BLaER1 treated with 17β-estradiol and CSF1 and Interleukin-3, amounts not matched to agents 10 nM and 100 nM (cell line): ENCODE results near the gene LRCH1.
A peak's percentile ranks its signal among the peaks of the same experiment; 100 is the strongest.

Experiments
- H3K27ac ChIP-seq, 11 experiments: shearing (Covaris generic); formaldehyde crosslinking; 2 replicates each; pipeline ENCODE4 v1.8.1; 2022
- H3K27me3 ChIP-seq, 11 experiments: shearing (Covaris generic); formaldehyde crosslinking; 2 replicates each; pipeline ENCODE4 v1.8.1; 2022
- H3K36me3 ChIP-seq, 11 experiments: shearing (Covaris generic); formaldehyde crosslinking; 2 replicates each; pipeline ENCODE4 v1.8.1; 2022
- H3K4me1 ChIP-seq, 10 experiments: shearing (Covaris generic); formaldehyde crosslinking; 2 replicates each; pipeline ENCODE4 v1.8.1; 2022
- H3K4me2 ChIP-seq, 11 experiments: shearing (Covaris generic); formaldehyde crosslinking; 2 replicates each; pipeline ENCODE4 v1.8.1; 2022
- H3K4me3 ChIP-seq, 10 experiments: shearing (Covaris generic); formaldehyde crosslinking; 2 replicates each; pipeline ENCODE4 v1.8.1; 2022
- H3K9ac ChIP-seq, 11 experiments: shearing (Covaris generic); formaldehyde crosslinking; 2 replicates each; pipeline ENCODE4 v1.8.1; 2022
- H3K9me3 ChIP-seq, 11 experiments: shearing (Covaris generic); formaldehyde crosslinking; replicated peaks in 1 of 11; 2 replicates each; pipeline ENCODE4 v1.8.1; 2022
- H4K20me1 ChIP-seq, 11 experiments: shearing (Covaris generic); formaldehyde crosslinking; 2 replicates each; pipeline ENCODE4 v1.8.1; 2022
- Cebpa-rat ChIP-seq, 11 experiments: shearing (Covaris generic); IDR thresholded peaks; 2 replicates each; pipeline ENCODE4 v1.8.1; 2022

Gene LRCH1

DNA sequence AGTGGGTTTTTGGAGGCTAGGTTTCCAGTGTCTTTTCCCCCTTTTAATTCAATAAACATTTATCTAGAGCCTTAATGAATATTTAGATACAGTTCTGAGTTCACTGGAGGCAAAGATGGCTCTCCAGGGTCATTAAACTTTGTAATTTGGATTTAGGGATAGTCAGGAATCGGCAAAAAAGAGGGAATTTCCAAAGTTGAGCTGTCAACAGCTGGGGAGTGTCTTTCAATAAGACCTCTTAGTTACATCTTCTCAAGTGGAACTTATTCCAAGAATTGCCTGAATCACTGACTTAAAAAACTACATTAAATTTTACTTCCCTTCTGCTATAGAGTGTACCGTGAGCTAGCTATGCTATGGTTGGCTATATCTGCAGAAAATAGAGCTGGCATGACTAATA lies 2.0 kb downstream of the LRCH1 start:
- H3K27ac ChIP-seq: peak overlapping the region; percentile 75 to 95 (median 92); a peak in 21 of 22 replicates

DNA sequence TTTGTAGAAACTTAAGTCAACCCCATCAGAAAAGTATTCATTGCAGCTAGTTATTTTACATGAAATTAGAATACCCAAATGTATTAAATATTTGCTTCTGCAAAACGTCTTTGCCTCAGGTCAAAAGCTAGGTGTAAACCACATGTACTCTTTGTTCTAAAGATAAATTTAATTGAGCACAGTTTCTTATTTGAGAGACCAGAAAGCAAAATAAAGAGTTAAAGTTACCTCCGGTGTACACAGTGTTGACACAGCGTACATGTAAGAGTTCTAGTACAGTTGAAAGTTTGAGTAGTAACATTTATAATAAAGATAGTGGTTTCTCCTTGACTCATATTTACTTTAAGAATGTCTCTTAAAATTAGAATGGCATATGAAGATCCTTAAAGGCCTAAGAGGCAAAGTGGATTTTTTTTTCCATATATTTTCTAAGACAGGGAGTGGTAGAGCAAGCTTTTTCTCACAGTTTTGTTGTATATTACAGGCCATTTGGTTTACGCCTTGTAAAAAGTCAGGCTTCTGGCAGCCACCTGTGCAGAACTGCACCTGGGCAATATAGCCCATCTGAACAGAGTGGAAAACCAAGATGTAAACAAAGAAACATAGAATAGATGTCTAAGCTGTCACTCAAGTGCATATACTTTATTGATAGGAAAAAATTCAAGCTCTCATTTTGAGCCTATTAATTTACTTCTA lies 2.9 kb downstream of the LRCH1 start:
- peak overlapping the region in 1 of 11 experiments; percentile 87; a peak in 1 of 22 replicates for H3K27ac ChIP-seq
- peak overlapping the region; percentile 81 to 92 (median 89); a peak in 21 of 22 replicates for H3K4me2 ChIP-seq
- H3K4me1 ChIP-seq: peaks cover 33 to 49% (median 40%) of the 10 kb centered on the region in 10 experiments
- H3K9ac ChIP-seq: peak overlapping the region in 4 of 11 experiments; percentile 91 to 96 (median 95); a peak in 3 of 22 replicates
- no peaks in the 10 kb centered on the region for H3K9me3 ChIP-seq
- peaks cover 0 to 4% (median 0%) of the 10 kb centered on the region in 11 experiments; a peak in 1 of 22 replicates for H3K36me3 ChIP-seq
- peak overlapping the region; percentile 84 to 99 (median 98); a peak in 10 of 20 replicates for H3K4me3 ChIP-seq
- TF ChIP-seq Cebpa-rat (IDR thresholded peaks at IDR 0.05): no peak
- H3K27me3 ChIP-seq: no peaks in the 10 kb centered on the region; a peak in 1 of 22 replicates
- H4K20me1 ChIP-seq: peaks cover 41 to 64% (median 61%) of the 10 kb centered on the region in 11 experiments

More for the DNA sequence above, 2.0 kb downstream of the LRCH1 start:
- TF ChIP-seq Cebpa-rat (IDR thresholded peaks at IDR 0.05): no peak
- peaks cover 33 to 41% (median 36%) of the 10 kb centered on the region in 10 experiments for H3K4me1 ChIP-seq
- no peaks in the 10 kb centered on the region; a peak in 1 of 22 replicates for H3K27me3 ChIP-seq
- peak overlapping the region; percentile 81 to 92 (median 89) for H3K4me2 ChIP-seq
- no peaks in the 10 kb centered on the region for H3K9me3 ChIP-seq
- H3K36me3 ChIP-seq: peaks cover 0 to 4% (median 0%) of the 10 kb centered on the region in 11 experiments; a peak in 1 of 22 replicates
- H4K20me1 ChIP-seq: peaks cover 40 to 57% (median 52%) of the 10 kb centered on the region in 11 experiments
- H3K9ac ChIP-seq: peak overlapping the region; percentile 87 to 96 (median 92)
- H3K4me3 ChIP-seq: peak overlapping the region; percentile 84 to 99 (median 98)

DNA sequence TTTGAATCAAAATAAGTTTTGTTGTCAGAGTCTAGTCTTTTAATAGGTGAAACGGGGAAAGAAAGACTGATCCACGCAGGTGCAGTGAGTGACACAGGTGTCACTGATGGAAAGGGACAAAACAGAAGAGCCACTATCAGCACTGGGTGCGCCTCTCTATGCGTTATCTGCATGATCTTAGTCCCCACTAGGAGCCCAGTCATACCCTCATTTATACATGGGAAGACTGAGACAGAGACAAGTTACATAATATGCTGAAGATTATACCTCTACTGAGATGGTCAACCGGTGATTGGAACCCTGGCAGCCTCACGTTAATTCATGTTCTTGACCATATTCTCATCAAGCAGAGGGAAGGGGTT lies 3.4 kb downstream of the LRCH1 start:
- no peak overlapping the region for H3K9ac ChIP-seq
- H3K4me3 ChIP-seq: peak overlapping the region in 1 of 10 experiments; percentile 99; a peak in 2 of 20 replicates
- peaks cover 33 to 54% (median 40%) of the 10 kb centered on the region in 10 experiments for H3K4me1 ChIP-seq
- peaks cover 46 to 69% (median 66%) of the 10 kb centered on the region in 11 experiments for H4K20me1 ChIP-seq
- 0 out of 22 replicates have a peak, but pooled peaks cover 0 to 2% (median 0%) of the 10 kb centered on the region in 11 experiments for H3K9me3 ChIP-seq
- H3K36me3 ChIP-seq: peaks cover 0 to 9% (median under 1%) of the 10 kb centered on the region in 11 experiments; a peak in 4 of 22 replicates
- no peak overlapping the region for H3K27ac ChIP-seq
- no peak for TF ChIP-seq Cebpa-rat (IDR thresholded peaks at IDR 0.05)
- H3K4me2 ChIP-seq: peak overlapping the region; percentile 10 to 92 (median 88); a peak in 19 of 22 replicates
- no peaks in the 10 kb centered on the region; a peak in 1 of 22 replicates for H3K27me3 ChIP-seq

DNA sequence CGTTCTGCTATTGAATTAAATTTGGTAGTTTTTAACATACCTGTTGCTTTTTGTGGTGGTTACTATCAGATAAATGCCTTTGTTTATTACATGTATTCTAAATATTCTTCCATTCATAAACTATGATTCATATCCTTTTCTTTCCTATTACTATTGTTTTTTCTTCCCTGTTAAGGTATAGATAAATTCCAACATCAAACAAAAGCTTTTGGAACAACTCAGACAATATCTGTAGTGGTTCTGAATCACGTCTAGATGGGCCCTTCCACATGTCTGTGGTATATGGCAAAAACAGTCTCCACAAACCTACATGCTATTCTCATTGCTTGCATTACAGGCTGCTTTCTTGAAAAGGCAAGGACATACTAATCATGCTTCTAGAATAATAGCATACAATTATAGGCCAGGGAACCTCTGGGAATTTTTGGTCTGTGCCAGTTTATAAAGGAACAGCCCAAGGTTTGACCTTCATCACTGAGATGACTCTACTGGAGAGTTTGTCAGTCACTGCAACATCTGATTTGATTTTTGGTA lies 6.4 kb downstream of the LRCH1 start:
- Histone ChIP-seq H3K9ac (no peak overlapping the region), H3K36me3 (peaks cover 0 to 18% (median 14%) of the 10 kb centered on the region in 11 experiments; a peak in 11 of 22 replicates), H3K4me3 (no peak overlapping the region), H4K20me1 (peaks cover 69 to 97% (median 94%) of the 10 kb centered on the region in 11 experiments), H3K4me1 (peaks cover 34 to 57% (median 38%) of the 10 kb centered on the region in 10 experiments), H3K27ac (no peak overlapping the region), H3K4me2 (no peak overlapping the region), H3K27me3 (no peaks in the 10 kb centered on the region), H3K9me3 (peaks cover 0 to 10% (median 0%) of the 10 kb centered on the region in 11 experiments; a peak in 4 of 22 replicates)
- TF ChIP-seq Cebpa-rat (IDR thresholded peaks at IDR 0.05): no peak

DNA sequence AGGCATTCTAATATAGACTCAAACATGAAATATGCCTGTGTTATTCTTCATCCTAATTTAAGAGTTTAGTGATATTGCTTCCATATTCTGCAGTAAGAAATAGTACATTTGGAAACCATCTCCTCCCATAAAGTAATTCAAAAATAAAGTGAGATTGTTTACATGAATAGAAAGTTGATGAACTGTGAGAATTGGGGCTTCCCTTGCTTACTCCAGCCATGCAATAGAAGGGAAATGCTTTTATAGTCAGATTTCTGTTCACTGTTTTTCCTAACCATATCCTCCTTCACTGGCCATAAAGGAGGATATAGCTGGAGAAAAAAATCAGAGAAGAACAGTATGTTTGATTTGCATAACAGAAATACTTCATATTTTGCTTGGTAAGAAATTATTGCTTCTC lies 7.8 kb downstream of the LRCH1 start:
- H3K4me2 ChIP-seq: peak overlapping the region in 5 of 11 experiments; percentile 0 to 64 (median 14); a peak in 6 of 22 replicates
- peaks cover 21 to 52% (median 27%) of the 10 kb centered on the region in 10 experiments for H3K4me1 ChIP-seq
- H3K27ac ChIP-seq: no peak overlapping the region
- no peak for TF ChIP-seq Cebpa-rat (IDR thresholded peaks at IDR 0.05)
- H3K9ac ChIP-seq: no peak overlapping the region
- H3K4me3 ChIP-seq: no peak overlapping the region
- peaks cover 0 to 18% (median 14%) of the 10 kb centered on the region in 11 experiments; a peak in 11 of 22 replicates for H3K36me3 ChIP-seq
- peaks cover 0 to 10% (median 0%) of the 10 kb centered on the region in 11 experiments; a peak in 4 of 22 replicates for H3K9me3 ChIP-seq
- no peaks in the 10 kb centered on the region for H3K27me3 ChIP-seq
- peaks cover 71 to 99% (median 95%) of the 10 kb centered on the region in 11 experiments for H4K20me1 ChIP-seq

DNA sequence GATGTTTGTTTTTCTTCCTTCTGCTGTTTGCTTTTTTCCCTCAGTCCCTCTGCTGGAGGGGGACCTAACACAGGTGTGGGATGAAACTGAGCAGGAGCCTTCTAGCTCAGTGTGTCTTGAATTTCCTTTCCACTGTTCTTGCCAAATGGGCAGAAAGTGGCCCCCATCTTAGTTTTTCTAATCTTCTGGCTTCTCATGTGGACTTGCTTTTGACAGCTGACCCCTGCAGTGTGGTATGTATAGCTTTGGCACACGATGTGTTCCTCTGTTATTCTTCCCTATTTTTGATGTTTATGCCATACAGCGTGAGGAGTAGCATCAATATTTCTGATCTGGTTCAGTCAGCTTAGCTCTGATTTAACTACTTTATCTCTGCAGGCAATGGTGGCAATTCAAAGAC lies 8.3 kb downstream of the LRCH1 start:
- H4K20me1 ChIP-seq: peaks cover 71 to 99% (median 95%) of the 10 kb centered on the region in 11 experiments
- H3K4me3 ChIP-seq: no peak overlapping the region
- TF ChIP-seq Cebpa-rat (IDR thresholded peaks at IDR 0.05): no peak
- no peak overlapping the region for H3K9ac ChIP-seq
- H3K4me2 ChIP-seq: peak overlapping the region in 5 of 11 experiments; percentile 4 to 64 (median 14); a peak in 7 of 22 replicates
- no peak overlapping the region for H3K27ac ChIP-seq
- H3K27me3 ChIP-seq: no peaks in the 10 kb centered on the region
- H3K4me1 ChIP-seq: peaks cover 16 to 52% (median 26%) of the 10 kb centered on the region in 10 experiments
- H3K36me3 ChIP-seq: peaks cover 0 to 18% (median 14%) of the 10 kb centered on the region in 11 experiments; a peak in 11 of 22 replicates
- H3K9me3 ChIP-seq: peaks cover 0 to 10% (median 0%) of the 10 kb centered on the region in 11 experiments; a peak in 4 of 22 replicates

DNA sequence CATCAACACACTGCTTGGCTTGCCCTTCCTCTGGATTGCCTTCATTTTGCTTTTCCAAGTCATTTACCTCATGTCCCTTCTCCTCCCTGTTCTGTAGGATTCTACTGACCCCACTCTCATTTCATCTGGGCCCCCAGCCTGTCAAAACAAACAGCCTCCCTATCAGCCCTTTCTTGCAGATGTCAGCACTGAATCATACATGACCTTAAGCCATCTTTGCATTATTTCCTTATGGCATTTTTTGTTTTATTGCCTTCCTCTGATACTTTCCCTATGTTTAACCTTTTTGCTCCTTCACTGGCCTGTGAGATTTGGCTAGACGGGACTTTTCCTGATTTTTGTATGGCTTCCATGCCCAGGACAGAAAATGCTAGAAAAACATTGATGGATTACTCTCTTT lies 8.7 kb downstream of the LRCH1 start:
- H3K4me2 ChIP-seq: peak overlapping the region in 8 of 11 experiments; percentile 8 to 64 (median 28); a peak in 8 of 22 replicates
- H4K20me1 ChIP-seq: peaks cover 71 to 99% (median 95%) of the 10 kb centered on the region in 11 experiments

DNA sequence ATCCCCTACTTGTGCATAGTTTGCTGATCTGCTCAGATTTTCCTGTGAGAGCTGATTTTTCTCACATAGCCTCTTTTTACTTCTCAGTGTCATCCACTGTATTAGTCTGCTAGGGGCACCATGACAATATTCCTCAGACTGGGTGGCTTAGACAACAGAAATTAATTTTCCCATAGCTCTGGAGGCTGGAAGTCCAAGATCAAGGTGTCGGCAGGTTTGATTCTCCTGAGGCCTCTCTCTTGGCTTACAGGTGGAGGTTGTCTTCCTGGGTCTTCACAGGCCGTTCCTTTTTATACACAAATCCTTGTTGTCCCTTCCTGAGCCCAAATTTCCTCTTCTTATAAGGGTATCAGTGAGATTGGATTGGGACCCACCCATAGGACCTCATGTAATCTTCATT lies 9.2 kb downstream of the LRCH1 start:
- peak overlapping the region in 9 of 11 experiments; percentile 8 to 51 (median 36); a peak in 9 of 22 replicates for H3K4me2 ChIP-seq
- no peak overlapping the region; a peak in 1 of 22 replicates for H3K27ac ChIP-seq
- no peaks in the 10 kb centered on the region for H3K27me3 ChIP-seq
- no peak overlapping the region for H3K9ac ChIP-seq
- no peak overlapping the region for H3K4me3 ChIP-seq
- peaks cover 11 to 49% (median 23%) of the 10 kb centered on the region in 10 experiments for H3K4me1 ChIP-seq
- H3K9me3 ChIP-seq: peaks cover 0 to 10% (median 0%) of the 10 kb centered on the region in 11 experiments; a peak in 4 of 22 replicates
- peaks cover 0 to 17% (median 14%) of the 10 kb centered on the region in 11 experiments; a peak in 11 of 22 replicates for H3K36me3 ChIP-seq
- H4K20me1 ChIP-seq: peaks cover 70 to 99% (median 93%) of the 10 kb centered on the region in 11 experiments
- TF ChIP-seq Cebpa-rat (IDR thresholded peaks at IDR 0.05): no peak

More for the DNA sequence above, 8.7 kb downstream of the LRCH1 start:
- peaks cover 0 to 10% (median 0%) of the 10 kb centered on the region in 11 experiments; a peak in 4 of 22 replicates for H3K9me3 ChIP-seq
- H3K36me3 ChIP-seq: peaks cover 0 to 18% (median 14%) of the 10 kb centered on the region in 11 experiments; a peak in 11 of 22 replicates
- no peak overlapping the region; a peak in 1 of 22 replicates for H3K27ac ChIP-seq
- no peaks in the 10 kb centered on the region for H3K27me3 ChIP-seq
- no peak for TF ChIP-seq Cebpa-rat (IDR thresholded peaks at IDR 0.05)
- H3K4me3 ChIP-seq: no peak overlapping the region
- peaks cover 12 to 51% (median 24%) of the 10 kb centered on the region in 10 experiments for H3K4me1 ChIP-seq
- no peak overlapping the region for H3K9ac ChIP-seq
